ENCODE data around the gene ZFP62. TPM values are rescaled to one million over a fixed set of nuclear protein-coding genes. Genes with fewer than 3 reads are reported as not detected.
A peak's percentile ranks its signal among the peaks of the same experiment; 100 is the strongest.

Gene ZFP62
- total RNA-seq, 1 donor from 2014 or later = 62.0 TPM

DNA sequence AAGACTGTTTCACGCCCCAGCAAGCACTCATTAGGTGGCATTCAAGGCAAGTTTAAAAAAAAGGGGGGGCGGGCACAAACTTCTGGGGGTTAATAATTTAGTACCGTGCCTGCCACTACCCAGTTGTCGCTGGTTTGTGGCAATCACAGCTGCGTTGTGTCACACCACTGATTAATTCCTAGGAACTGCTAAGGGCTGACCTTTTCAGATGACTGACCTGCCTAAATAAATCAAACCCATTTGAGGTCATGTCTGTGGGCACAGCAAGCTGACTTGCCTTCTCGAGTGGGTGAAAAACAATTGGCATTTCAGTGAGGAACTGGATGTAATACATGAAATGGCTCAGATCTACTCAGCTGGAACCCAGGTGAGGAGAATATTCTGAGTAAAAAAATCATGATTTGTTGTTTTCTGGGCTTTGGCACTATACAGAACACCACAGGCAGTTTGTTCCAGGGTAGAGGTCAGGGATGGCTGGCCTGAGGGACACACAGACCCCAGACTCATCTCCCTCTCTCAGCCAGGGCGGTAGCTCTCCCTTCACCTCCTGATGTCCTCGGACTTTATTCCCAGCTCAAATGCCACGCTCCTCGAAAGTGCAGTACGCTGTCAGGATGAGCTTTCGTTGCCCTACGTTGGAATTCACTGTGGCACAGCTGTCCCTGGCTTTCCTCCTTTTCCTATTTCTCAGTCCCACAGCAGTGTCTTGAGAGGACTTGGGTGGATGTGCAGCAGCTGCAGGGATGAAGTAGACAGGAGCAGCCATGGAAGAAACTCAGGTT is 43.0 kb downstream of the ZFP62 start:
- no peaks in the 10 kb centered on the region for H3K36me3 Mint-ChIP-seq (ENCODE audit: insufficient read depth)
- no peak for DNase-seq (ENCODE audit: low spot score, unreplicated experiment)
- H3K27me3 Mint-ChIP-seq = no peaks in the 10 kb centered on the region
- H3K4me1 Mint-ChIP-seq (ENCODE audit: low read depth) = peaks cover 23% of the 10 kb centered on the region
- no peaks in the 10 kb centered on the region for H3K9me3 Mint-ChIP-seq (ENCODE audit: low read depth)
- no peak overlapping the region for H3K4me3 Mint-ChIP-seq (ENCODE audit: low read depth)
- peak overlapping the region; percentile 78 for H3K27ac Mint-ChIP-seq
- TF ChIP-seq, protein P1, sequence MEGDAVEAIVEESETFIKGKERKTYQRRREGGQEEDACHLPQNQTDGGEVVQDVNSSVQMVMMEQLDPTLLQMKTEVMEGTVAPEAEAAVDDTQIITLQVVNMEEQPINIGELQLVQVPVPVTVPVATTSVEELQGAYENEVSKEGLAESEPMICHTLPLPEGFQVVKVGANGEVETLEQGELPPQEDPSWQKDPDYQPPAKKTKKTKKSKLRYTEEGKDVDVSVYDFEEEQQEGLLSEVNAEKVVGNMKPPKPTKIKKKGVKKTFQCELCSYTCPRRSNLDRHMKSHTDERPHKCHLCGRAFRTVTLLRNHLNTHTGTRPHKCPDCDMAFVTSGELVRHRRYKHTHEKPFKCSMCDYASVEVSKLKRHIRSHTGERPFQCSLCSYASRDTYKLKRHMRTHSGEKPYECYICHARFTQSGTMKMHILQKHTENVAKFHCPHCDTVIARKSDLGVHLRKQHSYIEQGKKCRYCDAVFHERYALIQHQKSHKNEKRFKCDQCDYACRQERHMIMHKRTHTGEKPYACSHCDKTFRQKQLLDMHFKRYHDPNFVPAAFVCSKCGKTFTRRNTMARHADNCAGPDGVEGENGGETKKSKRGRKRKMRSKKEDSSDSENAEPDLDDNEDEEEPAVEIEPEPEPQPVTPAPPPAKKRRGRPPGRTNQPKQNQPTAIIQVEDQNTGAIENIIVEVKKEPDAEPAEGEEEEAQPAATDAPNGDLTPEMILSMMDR (IDR thresholded peaks at IDR 0.05; ENCODE audit: unreplicated experiment) = no peak

DNA sequence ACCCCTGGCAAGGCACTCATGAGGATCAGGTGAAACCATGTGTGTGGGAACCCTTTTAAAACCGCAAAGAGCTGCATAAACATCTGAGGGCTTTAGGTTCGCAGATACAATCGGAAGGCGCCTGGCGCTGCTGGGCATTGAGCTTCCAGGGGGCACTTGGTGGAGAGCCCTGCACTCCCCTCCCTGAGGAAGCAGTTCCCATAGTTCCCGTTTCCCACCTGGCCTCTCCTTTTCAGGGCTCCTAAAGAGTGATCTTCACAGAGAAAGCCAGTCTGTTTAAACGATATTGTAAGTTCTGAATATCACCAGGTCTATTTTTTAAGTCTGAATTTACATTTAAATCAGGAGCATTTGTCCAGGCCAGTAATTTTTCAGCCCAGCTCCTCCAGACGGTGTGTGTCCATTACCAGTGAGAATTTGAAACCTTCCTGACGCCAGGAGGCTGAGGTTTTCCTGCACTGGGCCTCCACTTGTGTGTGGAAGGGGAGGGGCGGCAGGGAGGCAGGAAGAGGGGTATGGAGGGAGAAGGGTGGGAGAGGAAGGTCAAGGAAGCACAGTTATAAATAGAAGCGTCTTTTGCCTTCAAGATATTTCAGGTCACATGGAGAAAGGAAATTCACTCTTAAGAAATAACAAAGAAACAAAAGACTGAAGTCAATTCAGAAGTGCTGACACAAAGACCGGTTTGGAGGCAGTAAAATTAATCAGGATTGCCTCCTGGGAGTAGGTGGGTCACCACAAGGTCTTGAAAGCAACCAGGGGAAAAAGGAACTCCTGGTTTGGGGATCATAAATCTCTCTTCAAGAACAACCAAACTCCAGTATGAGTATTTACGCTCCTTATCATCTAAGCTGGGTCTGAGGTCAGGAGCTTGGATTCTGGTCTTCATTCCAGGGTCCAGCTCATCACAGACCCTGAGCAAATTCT is 44.2 kb downstream of the ZFP62 start:
- H3K27me3 Mint-ChIP-seq = no peaks in the 10 kb centered on the region
- peak overlapping the region; percentile 96 for H3K27ac Mint-ChIP-seq
- H3K4me3 Mint-ChIP-seq (ENCODE audit: low read depth) = peak overlapping the region; percentile 19
- H3K9me3 Mint-ChIP-seq (ENCODE audit: low read depth) = no peaks in the 10 kb centered on the region
- no peaks in the 10 kb centered on the region for H3K36me3 Mint-ChIP-seq (ENCODE audit: insufficient read depth)
- TF ChIP-seq, protein P1 (IDR thresholded peaks at IDR 0.05; ENCODE audit: unreplicated experiment) = no peak
- H3K4me1 Mint-ChIP-seq (ENCODE audit: low read depth) = peaks cover 27% of the 10 kb centered on the region
- no peak for DNase-seq (ENCODE audit: low spot score, unreplicated experiment)

DNA sequence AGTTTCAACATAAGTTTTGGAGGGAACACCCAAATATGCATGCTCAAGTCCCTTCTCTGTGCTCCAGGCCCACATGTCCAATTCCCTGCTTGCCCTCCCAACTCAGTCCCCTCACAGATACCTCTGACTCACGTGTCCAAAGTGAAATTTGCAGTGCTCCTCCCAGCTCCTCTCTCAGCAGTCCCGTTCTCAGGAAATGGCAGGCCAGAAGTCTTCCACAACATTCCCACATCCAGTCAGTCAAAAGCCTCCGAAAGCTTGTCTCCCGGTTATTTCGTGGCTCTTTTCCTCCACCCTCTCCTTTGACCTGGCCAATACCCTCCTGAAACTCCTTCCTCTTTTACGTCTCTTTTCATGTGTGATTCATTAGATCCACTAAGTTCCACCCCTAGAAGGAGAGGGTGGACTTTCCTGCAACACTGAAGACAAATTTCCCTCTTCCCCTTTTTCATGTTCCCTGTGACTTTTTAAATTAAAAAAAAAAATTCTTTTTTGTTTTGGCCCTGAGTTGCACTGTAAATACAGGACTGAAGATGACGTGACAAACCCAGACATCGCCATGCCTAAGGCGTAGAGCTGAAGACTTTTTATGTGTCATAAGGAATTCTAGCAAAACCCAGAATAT is 45.7 kb downstream of the ZFP62 start:
- no peaks in the 10 kb centered on the region for H3K36me3 Mint-ChIP-seq (ENCODE audit: insufficient read depth)
- H3K4me3 Mint-ChIP-seq (ENCODE audit: low read depth) = no peak overlapping the region
- H3K27ac Mint-ChIP-seq = peak overlapping the region; percentile 21
- H3K27me3 Mint-ChIP-seq = no peaks in the 10 kb centered on the region
- DNase-seq (ENCODE audit: low spot score, unreplicated experiment) = no peak
- TF ChIP-seq, protein P1 (IDR thresholded peaks at IDR 0.05; ENCODE audit: unreplicated experiment) = no peak
- peaks cover 36% of the 10 kb centered on the region for H3K4me1 Mint-ChIP-seq (ENCODE audit: low read depth)
- no peaks in the 10 kb centered on the region for H3K9me3 Mint-ChIP-seq (ENCODE audit: low read depth)

DNA sequence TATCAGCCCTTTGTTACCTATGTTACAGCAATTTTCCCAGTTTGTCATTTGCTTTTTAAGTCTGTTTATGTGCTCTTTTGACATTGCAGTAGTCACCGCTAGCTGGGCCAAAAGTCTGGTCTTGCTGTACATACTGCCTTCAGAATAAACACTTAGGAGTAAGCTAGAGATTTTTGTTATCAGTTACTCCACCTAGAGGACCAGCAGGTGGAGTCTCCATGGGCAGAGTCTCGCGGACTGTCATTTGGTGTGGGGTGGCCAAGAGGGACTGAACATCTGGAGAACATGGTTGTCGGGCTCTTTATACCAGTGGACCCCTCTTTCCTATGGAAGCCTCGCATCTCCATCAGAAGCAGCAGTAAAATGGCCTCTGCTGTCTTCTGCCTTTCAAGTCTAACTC is 47.7 kb downstream of the ZFP62 start:
- Mint-ChIP-seq H3K4me1 (ENCODE audit: low read depth) (peaks cover 46% of the 10 kb centered on the region), H3K27ac (no peak overlapping the region), H3K9me3 (ENCODE audit: low read depth) (no peaks in the 10 kb centered on the region), H3K36me3 (ENCODE audit: insufficient read depth) (no peaks in the 10 kb centered on the region), H3K27me3 (no peaks in the 10 kb centered on the region), H3K4me3 (ENCODE audit: low read depth) (no peak overlapping the region)
- TF ChIP-seq, protein P1 (IDR thresholded peaks at IDR 0.05; ENCODE audit: unreplicated experiment) = no peak
- DNase-seq (ENCODE audit: low spot score, unreplicated experiment) = no peak

DNA sequence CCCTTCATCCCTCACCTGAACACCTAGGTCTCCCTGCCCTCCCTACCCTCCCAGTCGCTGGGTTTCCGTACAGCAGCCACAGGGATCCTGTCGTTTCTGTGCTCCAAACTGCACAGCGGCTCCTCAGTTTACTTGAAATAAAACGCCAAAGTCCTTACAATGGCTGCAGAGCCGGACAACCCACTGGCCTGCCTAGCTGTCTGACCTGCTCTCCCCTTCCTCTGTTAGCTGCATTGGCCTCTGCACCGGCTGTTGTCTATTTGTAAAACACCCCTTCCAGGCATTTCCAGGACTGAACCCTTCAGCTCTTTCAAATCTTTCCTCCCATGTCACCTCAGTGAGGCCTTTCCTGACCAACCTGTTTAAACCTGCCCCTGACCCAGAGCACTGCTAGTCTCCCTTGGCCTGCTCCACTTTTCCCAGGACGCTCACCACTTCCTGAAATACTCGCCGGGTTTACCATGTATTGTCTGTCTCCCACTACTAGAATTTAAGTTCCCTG is 49.4 kb downstream of the ZFP62 start:
- H3K27ac Mint-ChIP-seq = peak overlapping the region; percentile 93
- peak overlapping the region; percentile 95 for H3K4me3 Mint-ChIP-seq (ENCODE audit: low read depth)
- no peak for DNase-seq (ENCODE audit: low spot score, unreplicated experiment)
- TF ChIP-seq, protein P1 (IDR thresholded peaks at IDR 0.05; ENCODE audit: unreplicated experiment) = no peak
- H3K4me1 Mint-ChIP-seq (ENCODE audit: low read depth) = peaks cover 49% of the 10 kb centered on the region
- no peaks in the 10 kb centered on the region for H3K9me3 Mint-ChIP-seq (ENCODE audit: low read depth)
- no peaks in the 10 kb centered on the region for H3K27me3 Mint-ChIP-seq
- H3K36me3 Mint-ChIP-seq (ENCODE audit: insufficient read depth) = peaks cover 2% of the 10 kb centered on the region
